SK-N-SH (cell line): ENCODE results near the gene NCF4.

Experiments used
- FOSL2 ChIP-seq: IDR thresholded peaks from 2 replicates; pipeline ENCODE4 v1.4.0; 2012; ENCODE audit warnings: low read depth, mild to moderate bottlenecking, moderate library complexity, borderline replicate concordance
- POLR2AphosphoS5 ChIP-seq: IDR thresholded peaks from 2 replicates; pipeline ENCODE4 v1.6.1; 2012; ENCODE audit warnings: low read depth, low read length
- RFX5 ChIP-seq: IDR thresholded peaks from 2 replicates; pipeline ENCODE4 v1.6.1; 2012; ENCODE audit warnings: mild to moderate bottlenecking, improper control_type of control experiment, low read length
- TF ChIP-seq, protein P1 (sequence below): fragments of 200-600 bp; sonication (generic); IDR thresholded peaks from 2 replicates; pipeline ENCODE4 v1.6.1; 2017; ENCODE audit warnings: antibody characterized with exemption, mild to moderate bottlenecking, moderate library complexity

DNA sequence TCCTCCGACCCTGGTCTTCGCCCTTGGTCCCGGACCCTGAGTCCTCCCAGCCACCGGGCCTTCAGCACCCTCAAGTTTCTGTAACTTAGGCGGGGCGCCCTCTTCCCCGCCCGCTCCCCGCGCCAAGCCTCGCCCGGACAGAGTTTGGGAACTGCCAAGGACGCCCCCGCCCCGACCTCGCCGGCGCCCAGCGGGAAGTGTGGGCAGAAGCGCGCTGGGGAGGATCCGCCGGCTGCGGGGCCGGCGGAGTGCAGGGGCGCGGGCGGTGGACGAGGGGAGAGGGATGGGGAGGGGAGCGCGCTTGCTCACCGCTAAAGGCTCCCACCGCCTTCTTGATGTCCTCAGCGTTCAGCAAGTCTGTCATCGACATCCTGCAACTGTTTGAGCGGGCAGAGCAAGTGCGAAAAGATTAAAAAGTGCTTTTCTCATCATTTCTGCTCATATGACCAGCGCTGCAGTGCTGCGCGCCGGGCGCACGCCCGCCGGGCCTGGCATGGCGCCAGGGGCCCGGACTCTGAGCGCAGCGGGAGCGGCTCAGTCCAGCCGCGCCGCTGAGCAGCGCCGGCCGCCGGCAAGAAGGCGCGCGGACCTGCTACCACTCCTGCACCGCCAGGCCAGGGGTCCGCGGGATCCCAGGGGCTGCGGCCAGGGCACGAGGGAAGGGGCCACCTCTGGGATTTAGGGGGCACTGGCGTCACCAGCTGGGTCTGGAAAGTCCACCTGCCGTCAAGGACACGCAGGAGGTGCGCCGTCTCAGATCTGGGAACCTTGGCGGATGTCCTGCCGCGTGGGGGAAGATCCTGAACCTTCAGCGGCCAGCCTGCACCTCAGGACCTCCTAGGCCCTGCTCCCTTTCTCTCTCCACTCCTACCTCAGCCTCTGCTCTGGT lies 43.9 kb upstream of the NCF4 start, which contains the start of gene PVALB:
- TF ChIP-seq RFX5, result no peak
- TF ChIP-seq, protein P1, sequence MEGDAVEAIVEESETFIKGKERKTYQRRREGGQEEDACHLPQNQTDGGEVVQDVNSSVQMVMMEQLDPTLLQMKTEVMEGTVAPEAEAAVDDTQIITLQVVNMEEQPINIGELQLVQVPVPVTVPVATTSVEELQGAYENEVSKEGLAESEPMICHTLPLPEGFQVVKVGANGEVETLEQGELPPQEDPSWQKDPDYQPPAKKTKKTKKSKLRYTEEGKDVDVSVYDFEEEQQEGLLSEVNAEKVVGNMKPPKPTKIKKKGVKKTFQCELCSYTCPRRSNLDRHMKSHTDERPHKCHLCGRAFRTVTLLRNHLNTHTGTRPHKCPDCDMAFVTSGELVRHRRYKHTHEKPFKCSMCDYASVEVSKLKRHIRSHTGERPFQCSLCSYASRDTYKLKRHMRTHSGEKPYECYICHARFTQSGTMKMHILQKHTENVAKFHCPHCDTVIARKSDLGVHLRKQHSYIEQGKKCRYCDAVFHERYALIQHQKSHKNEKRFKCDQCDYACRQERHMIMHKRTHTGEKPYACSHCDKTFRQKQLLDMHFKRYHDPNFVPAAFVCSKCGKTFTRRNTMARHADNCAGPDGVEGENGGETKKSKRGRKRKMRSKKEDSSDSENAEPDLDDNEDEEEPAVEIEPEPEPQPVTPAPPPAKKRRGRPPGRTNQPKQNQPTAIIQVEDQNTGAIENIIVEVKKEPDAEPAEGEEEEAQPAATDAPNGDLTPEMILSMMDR, result no peak
- no peak for TF ChIP-seq POLR2AphosphoS5
- TF ChIP-seq FOSL2, result no peak
